NCI-H1930 (cell line): ENCODE results near the gene ZFAND2B.

Experiments
- DNase-seq, 2 experiments: peaks; one replicate each; lab custom pipeline; 2025; lab: John Stamatoyannopoulos, UW

ZFAND2B gene

GRCh38 chr2:219204425-219205164 is 2.0 kb upstream of the ZFAND2B start:
- DNase-seq = no peak

- DNase-seq = no peak
Measured at GRCh38 chr2:219205165-219205538, 1.4 kb upstream of the ZFAND2B start.

- no peak for DNase-seq
Measured at GRCh38 chr2:219205981-219206327, 628 bp upstream of the ZFAND2B start.

- DNase-seq = no peak
Measured at GRCh38 chr2:219207134-219207883, 727 bp downstream of the ZFAND2B start.

- DNase-seq = no peak
Measured at GRCh38 chr2:219207884-219208740, 1.5 kb downstream of the ZFAND2B start.

- no peak for DNase-seq
Measured at GRCh38 chr2:219209236-219210195, 2.9 kb downstream of the ZFAND2B start.

- DNase-seq = no peak
Measured at GRCh38 chr2:219210196-219210885, 3.8 kb downstream of the ZFAND2B start.

GRCh38 chr2:219210886-219211362 is 4.3 kb downstream of the ZFAND2B start:
- no peak for DNase-seq

- no peak for DNase-seq
Measured at GRCh38 chr2:219213026-219213415, 6.4 kb downstream of the ZFAND2B start.

GRCh38 chr2:219213486-219214071 is 7.0 kb downstream of the ZFAND2B start:
- DNase-seq = no peak

- no peak for DNase-seq
Measured at GRCh38 chr2:219214141-219214540, 7.6 kb downstream of the ZFAND2B start.

- no peak for DNase-seq
Measured at GRCh38 chr2:219214786-219215185, 8.2 kb downstream of the ZFAND2B start.

- no peak for DNase-seq
Measured at GRCh38 chr2:219215871-219216534, 9.4 kb downstream of the ZFAND2B start.

- DNase-seq = no peak
Measured at GRCh38 chr2:219216535-219216915, 9.9 kb downstream of the ZFAND2B start.

GRCh38 chr2:219218217-219218731 is 11.7 kb downstream of the ZFAND2B start:
- peak; percentile 42 to 59 for DNase-seq

- DNase-seq = peak; percentile 81 to 84
Measured at GRCh38 chr2:219218732-219219701, 12.4 kb downstream of the ZFAND2B start, which contains the start of gene ABCB6. TSS of gene ABCB6 (minus strand) at chr2:219218958. CDS start at chr2:219218673, 285 bp downstream.

- DNase-seq = no peak
Measured at GRCh38 chr2:219219784-219220532, 13.4 kb downstream of the ZFAND2B start.
